Hematopoietic multipotent progenitor cell treated with erythropoietin and hydrocortisone succinate and interleukin-3 and kit ligand, for 8 days (in vitro differentiated cells): ENCODE results near the gene GUCY1A2.
"Not testable (repeated sequence)": the region's sequence is repeated elsewhere in the genome, so short reads cannot be mapped to it uniquely, and the experiment has no call there.

ENCODE experiments used
- DNase-seq: peaks from one replicate; pipeline ENCODE4 v3.0.0-alpha.2; 2015

Gene GUCY1A2

GRCh38 chr11:106937111-106937510 lies 81.2 kb downstream of the GUCY1A2 start:
- no peak for DNase-seq

GRCh38 chr11:106925245-106925644 lies 93.0 kb downstream of the GUCY1A2 start:
- DNase-seq = no peak

GRCh38 chr11:106920899-106921509 lies 97.3 kb downstream of the GUCY1A2 start:
- no peak for DNase-seq

GRCh38 chr11:106917973-106918372 lies 100.3 kb downstream of the GUCY1A2 start:
- peak; percentile 11 for DNase-seq

- DNase-seq = no peak
Observed at GRCh38 chr11:106914409-106914808, 103.9 kb downstream of the GUCY1A2 start.

- no peak for DNase-seq
Observed at GRCh38 chr11:106913141-106913540, 105.1 kb downstream of the GUCY1A2 start.

- no peak for DNase-seq
Observed at GRCh38 chr11:106904826-106905225, 113.5 kb downstream of the GUCY1A2 start.

- DNase-seq = no peak
Observed at GRCh38 chr11:106889718-106890117, 128.6 kb downstream of the GUCY1A2 start.

- no peak for DNase-seq
Observed at GRCh38 chr11:106888386-106888785, 129.9 kb downstream of the GUCY1A2 start.

GRCh38 chr11:106883693-106884092 lies 134.6 kb downstream of the GUCY1A2 start:
- not testable (repeated sequence) for DNase-seq

- DNase-seq = no peak
Observed at GRCh38 chr11:106879832-106880546, 138.3 kb downstream of the GUCY1A2 start.

- DNase-seq = no peak
Observed at GRCh38 chr11:106879029-106879428, 139.2 kb downstream of the GUCY1A2 start.

- no peak for DNase-seq
Observed at GRCh38 chr11:106875013-106875412, 143.3 kb downstream of the GUCY1A2 start.

- no peak for DNase-seq
Observed at GRCh38 chr11:106872246-106872645, 146.0 kb downstream of the GUCY1A2 start.

GRCh38 chr11:106858200-106858599 lies 160.1 kb downstream of the GUCY1A2 start:
- no peak for DNase-seq

GRCh38 chr11:106856566-106856965 lies 161.7 kb downstream of the GUCY1A2 start:
- no peak for DNase-seq

GRCh38 chr11:106854429-106854828 lies 163.8 kb downstream of the GUCY1A2 start:
- DNase-seq = no peak

- no peak for DNase-seq
Observed at GRCh38 chr11:106853850-106854401, 164.3 kb downstream of the GUCY1A2 start.

GRCh38 chr11:106852779-106853178 lies 165.5 kb downstream of the GUCY1A2 start:
- no peak for DNase-seq

- no peak for DNase-seq
Observed at GRCh38 chr11:106848526-106848925, 169.8 kb downstream of the GUCY1A2 start.

- DNase-seq = no peak
Observed at GRCh38 chr11:106842134-106842533, 176.1 kb downstream of the GUCY1A2 start.

GRCh38 chr11:106840947-106841346 lies 177.3 kb downstream of the GUCY1A2 start:
- no peak for DNase-seq

GRCh38 chr11:106840146-106840545 lies 178.1 kb downstream of the GUCY1A2 start:
- no peak for DNase-seq

- no peak for DNase-seq
Observed at GRCh38 chr11:106834567-106834966, 183.7 kb downstream of the GUCY1A2 start.
